PC-3 (cell line): ENCODE data around the gene INHBE.

Source experiments
- EZH2 ChIP-seq: fragments of 300-600 bp; sonication (generic); IDR thresholded peaks from one replicate; pipeline ENCODE4 v1.6.1; 2017; ENCODE audit warnings: antibody characterized with exemption, mild to moderate bottlenecking, low read length; ENCODE audit not compliant: unreplicated experiment
- EZH2phosphoT487 ChIP-seq: fragments of 300-600 bp; sonication (generic); IDR thresholded peaks from 2 replicates; pipeline ENCODE4 v1.6.1; 2018; ENCODE audit warnings: mild to moderate bottlenecking, antibody characterized with exemption, low read length, borderline replicate concordance
- TF ChIP-seq, protein P1 (sequence below): fragments of 300-600 bp; sonication (generic); conservative IDR thresholded peaks from 2 replicates; pipeline ENCODE4 v1.5.1; 2017; ENCODE audit warnings: antibody characterized with exemption, low read depth, mild to moderate bottlenecking, low read length

DNA sequence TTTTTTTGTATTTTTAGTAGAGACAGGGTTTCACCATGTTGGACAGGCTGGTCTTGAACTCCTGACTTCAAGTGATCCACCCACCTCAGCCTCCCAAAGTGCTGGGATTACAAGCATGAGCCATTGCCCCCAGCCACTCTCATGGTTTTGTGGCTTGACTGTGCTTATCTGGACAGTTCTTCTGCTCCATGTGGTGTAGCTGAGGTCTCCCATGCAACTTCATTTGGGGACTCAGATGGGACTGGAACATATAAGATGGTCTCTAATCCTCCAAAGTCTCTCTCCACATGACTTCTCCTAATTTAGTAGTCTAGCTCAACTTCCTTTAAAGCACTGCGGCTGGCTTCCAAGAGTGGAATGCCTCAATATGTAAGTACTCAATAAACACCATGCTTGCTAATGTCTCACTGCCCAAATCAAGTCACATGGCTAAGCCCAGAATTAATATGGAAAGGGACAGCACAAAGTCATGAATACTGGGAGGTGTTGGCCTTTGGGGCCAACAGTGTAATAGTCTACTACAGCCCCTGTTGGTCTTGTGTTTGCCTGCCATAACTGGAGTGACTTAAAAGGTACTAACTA is 13.2 kb upstream of the INHBE start:
- TF ChIP-seq, protein P1, sequence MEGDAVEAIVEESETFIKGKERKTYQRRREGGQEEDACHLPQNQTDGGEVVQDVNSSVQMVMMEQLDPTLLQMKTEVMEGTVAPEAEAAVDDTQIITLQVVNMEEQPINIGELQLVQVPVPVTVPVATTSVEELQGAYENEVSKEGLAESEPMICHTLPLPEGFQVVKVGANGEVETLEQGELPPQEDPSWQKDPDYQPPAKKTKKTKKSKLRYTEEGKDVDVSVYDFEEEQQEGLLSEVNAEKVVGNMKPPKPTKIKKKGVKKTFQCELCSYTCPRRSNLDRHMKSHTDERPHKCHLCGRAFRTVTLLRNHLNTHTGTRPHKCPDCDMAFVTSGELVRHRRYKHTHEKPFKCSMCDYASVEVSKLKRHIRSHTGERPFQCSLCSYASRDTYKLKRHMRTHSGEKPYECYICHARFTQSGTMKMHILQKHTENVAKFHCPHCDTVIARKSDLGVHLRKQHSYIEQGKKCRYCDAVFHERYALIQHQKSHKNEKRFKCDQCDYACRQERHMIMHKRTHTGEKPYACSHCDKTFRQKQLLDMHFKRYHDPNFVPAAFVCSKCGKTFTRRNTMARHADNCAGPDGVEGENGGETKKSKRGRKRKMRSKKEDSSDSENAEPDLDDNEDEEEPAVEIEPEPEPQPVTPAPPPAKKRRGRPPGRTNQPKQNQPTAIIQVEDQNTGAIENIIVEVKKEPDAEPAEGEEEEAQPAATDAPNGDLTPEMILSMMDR: no peak
- no peak for TF ChIP-seq EZH2phosphoT487
- no peak for TF ChIP-seq EZH2
